Stimulated activated CD4-positive, alpha-beta T cell treated with anti-CD3 and anti-CD28 coated beads, TNF-alpha, amount 100 ng/mL, for 1 hour (primary cell): ENCODE data around the gene PRKAG2.

Experiments used
- DNase-seq, 3 donors: peaks; one replicate each; pipeline ENCODE4 v3.0.0-alpha.2; 2020; ENCODE audit warnings: low read depth in 3 of 3, low spot score in 1 of 3

PRKAG2 gene

GRCh38 chr7:151570366-151570915 is 306.5 kb downstream of the PRKAG2 start:
- no peak for DNase-seq

- DNase-seq, result no peak
These were observed 307.7 kb downstream of the PRKAG2 start for GRCh38 chr7:151568956-151569940.

GRCh38 chr7:151566897-151567320 is 310.0 kb downstream of the PRKAG2 start:
- DNase-seq, result no peak

DNA sequence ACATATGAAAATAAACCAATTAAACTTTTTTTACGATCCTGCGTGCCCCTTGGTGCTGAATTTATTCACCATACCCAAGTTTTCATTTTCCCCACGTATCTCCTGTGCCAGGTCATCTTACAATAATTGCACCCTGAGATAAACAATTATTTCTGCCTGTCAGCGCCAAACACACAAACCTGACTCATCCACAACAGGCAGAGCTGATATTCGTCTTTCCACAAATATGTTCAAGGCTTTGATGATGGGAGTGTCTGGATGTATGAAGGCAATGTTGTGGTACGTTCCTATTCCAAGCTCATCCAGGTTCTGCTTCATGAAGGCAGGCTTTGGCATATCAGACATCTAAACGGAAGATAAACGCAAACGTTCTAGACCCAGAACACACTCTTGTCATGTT is 311.4 kb downstream of the PRKAG2 start:
- no peak for DNase-seq

DNA sequence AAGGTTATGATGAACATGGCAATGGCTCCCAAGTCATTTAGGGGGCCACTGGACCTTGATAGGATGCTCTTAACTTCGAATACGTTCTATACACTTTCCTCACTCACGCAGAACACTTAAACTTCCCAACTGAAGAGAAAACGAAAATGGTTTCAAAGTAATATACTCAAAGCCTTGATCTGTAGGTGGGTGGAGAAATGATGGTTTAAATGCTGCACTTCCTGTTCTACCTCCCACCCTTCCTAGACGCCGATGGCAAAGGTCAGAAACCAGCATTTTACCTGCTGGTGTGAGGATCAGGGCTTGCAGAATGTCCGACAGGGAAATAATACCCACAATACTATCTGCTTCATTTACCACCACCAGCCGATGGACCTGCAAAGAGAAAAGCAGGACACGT is 316.7 kb downstream of the PRKAG2 start:
- DNase-seq, result no peak

DNA sequence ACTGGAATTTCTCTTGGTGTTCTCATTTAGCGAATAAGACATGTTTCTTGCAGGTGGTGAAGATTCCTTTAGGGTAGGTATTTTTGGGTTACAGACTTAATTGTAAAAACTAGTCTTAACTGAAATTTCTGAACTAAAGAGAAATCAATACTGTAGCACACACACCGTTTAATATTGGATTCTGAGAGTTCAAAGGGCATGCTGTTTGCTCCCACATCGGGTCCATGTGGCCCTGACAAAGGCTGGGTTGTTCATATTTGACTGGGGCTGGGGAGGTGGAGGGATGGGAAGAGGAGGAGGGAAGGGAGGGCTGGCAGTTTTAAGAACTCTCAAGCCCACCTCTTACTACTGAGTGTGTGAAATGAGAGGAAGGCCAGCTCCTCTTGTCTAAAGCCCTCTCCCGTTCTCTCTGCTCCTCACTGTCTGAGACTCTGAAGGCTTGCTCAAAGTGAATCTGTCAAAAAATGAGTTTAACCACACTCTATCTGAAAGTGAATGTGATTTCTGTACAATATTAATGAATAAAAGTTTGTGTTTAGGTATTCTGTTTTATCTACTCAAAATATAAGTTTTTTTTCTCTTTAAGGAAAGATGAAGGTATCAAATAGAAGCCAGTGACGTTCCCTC is 317.2 kb downstream of the PRKAG2 start:
- no peak for DNase-seq

- DNase-seq, result no peak
These were observed 318.3 kb downstream of the PRKAG2 start for GRCh38 chr7:151558575-151558974.

GRCh38 chr7:151556592-151556991 is 320.3 kb downstream of the PRKAG2 start:
- no peak for DNase-seq

GRCh38 chr7:151553356-151553755 is 323.6 kb downstream of the PRKAG2 start:
- DNase-seq, result no peak

GRCh38 chr7:151552352-151553028 is 324.4 kb downstream of the PRKAG2 start:
- DNase-seq, result no peak

DNA sequence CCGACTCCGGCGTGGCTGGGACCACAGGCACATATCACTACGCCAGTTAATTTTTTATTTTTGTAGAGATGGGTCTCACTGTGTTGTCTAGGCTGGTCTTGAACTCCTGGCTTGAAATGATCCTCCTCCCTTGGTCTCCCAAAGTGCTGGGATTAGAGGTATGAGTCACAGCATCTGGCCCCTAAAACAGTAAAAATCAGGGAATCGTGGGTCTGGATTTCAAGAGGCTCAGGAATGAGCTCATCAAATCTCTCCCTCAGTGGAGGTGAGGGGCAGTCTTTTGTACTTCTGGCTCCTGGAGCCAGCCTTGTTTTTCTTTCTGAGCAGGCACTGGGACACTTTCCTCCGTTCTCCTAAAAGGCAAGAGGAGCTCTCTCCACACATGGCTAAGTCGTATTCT is 325.1 kb downstream of the PRKAG2 start:
- no peak for DNase-seq

GRCh38 chr7:151550656-151551286 is 326.1 kb downstream of the PRKAG2 start:
- DNase-seq, result no peak

GRCh38 chr7:151549644-151550043 is 327.3 kb downstream of the PRKAG2 start:
- DNase-seq, result no peak

- DNase-seq, result no peak
These were observed 327.8 kb downstream of the PRKAG2 start for GRCh38 chr7:151549083-151549482.

DNA sequence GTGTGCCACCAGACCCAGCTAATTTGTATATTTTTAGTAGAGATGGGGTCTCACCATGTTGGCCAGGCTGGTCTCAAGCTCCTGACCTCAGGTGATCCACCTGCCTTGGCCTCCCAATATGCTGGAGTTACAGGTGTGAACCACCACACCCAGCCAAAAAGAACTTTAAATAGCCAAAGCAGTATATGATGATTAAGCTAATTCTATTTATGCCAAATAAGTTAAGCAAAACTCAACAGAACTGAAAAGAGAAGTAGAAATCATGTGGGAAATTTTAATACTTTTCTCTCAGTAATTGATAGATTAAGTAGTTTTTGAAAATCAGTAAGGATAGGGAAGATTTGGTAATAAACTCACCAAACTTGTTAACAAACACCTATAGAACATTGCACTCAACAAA is 332.7 kb downstream of the PRKAG2 start:
- no peak for DNase-seq

DNA sequence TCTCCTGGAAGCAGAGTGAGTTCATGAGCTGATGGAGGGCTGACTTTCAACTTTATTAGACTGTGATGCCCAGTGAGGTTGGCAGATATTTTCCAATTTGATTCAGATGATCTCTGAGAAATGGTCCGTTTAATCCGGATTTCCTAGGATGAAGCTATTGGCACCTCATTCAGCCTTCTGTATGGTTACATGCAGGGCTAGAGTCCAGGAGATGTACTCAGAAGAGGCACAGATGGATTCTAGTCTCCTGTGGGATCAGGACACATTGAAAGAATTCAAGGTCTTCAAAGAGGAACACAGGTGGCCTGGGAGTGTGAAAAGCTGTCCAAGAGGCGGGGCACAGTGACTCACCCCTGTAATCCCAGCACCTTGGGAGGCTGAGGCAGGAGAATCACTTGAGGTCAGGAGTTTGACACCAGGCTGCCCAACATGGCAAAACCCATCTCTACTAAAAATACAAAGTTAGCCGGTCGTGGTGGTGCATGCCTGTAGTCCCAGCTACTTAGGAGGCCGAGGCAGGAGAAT is 334.2 kb downstream of the PRKAG2 start:
- no peak for DNase-seq

DNA sequence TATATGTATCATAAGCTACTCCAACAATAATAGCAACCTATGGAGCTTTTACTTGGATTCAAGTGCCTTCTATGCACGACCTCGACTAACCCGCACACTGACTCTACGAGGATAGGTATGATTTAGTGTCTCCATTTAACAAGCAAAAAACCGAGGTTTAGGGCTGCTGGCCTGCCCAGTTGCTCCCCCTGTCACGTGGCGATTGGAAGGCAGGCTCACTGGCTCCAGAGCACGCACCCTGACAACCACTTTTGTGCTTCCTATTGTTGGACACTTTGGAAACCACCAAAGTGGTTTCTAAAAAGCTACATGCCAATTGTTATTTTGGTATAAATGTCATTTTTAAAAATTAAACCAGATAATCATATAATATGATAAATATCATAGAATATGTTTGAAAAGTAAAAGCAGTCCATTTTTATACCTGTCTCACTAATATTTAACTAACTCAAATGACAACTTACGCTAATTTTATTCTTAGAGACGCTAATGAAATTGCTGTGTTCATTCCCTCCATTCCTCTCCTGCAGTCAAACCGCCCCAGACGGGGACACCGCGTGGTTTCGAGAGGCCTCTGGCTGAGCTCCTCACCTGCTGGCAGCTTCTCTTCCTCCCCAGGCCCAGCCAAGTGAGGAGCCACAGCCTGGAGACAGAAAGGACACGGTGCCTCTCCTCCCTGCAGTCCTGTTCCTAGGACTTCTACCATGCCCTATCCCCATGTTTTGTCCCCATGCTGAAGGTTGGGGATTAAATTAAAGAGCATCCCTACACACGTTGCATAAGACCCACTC is 335.0 kb downstream of the PRKAG2 start:
- no peak for DNase-seq

- DNase-seq, result no peak
These were observed 336.8 kb downstream of the PRKAG2 start for GRCh38 chr7:151540146-151540545.

DNA sequence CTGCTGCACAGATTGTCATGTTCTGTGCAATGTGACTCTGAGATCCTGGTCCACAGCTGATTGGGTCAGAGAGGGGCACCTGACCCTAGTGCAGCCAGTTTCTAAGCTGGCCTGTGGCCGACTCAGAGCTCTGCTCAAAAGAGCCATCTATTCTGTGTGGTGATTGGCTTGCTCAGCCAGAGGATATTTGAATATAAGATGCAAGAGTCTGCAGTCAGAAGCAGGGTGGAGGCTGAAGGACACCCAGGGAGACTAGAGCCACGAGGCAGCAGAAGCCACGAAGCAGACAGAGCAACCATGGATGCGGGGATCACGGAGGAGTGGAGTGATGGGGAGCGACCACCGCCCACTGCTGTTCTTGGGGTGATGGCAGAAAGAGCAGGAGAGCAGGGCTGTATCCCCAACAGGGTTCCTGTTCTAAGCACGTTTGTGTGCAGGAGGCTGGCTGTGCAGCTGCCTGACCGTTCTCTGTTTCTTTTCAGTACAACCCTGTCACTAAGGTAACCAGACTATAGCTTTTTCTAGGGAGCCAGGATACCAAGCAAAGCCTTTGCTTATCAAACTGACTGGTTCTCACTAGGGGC is 337.7 kb downstream of the PRKAG2 start:
- no peak for DNase-seq
